Measurements from ENCODE around the gene ATF4. TPM values are rescaled to one million over a fixed set of nuclear protein-coding genes. Genes with fewer than 3 reads are reported as not detected.

Gene ATF4
- total and polyA plus RNA-seq, 2 of the 13 experiments (the other 11 are each of a cell fraction or from before 2014, with no cell fraction given), result 486 to 1,297 TPM

GRCh38 chr22:39545386-39546365 is 25.3 kb downstream of the ATF4 start (continued):
- TF ChIP-seq KIAA2018 (CRISPR knock-in tag; IDR thresholded peaks at IDR 0.05; ENCODE audit: borderline replicate concordance) (no peak), ZZZ3 (CRISPR knock-in tag; IDR thresholded peaks at IDR 0.05; ENCODE audit: borderline replicate concordance) (no peak), ZNF883 (CRISPR knock-in tag; IDR thresholded peaks at IDR 0.05; ENCODE audit: not compliant biosample characterization) (peak; percentile 53), ZSCAN21 (CRISPR knock-in tag; IDR thresholded peaks at IDR 0.05; ENCODE audit: borderline replicate concordance) (peak; percentile 60; the same call in 1 of the 2 replicates), TSC22D2 (CRISPR knock-in tag; IDR thresholded peaks at IDR 0.05; ENCODE audit: borderline replicate concordance) (peak; percentile 99), CERS6 (CRISPR knock-in tag; IDR thresholded peaks at IDR 0.05) (peak; percentile 76; the same call in 1 of the 2 replicates), ZNF121 (CRISPR knock-in tag; IDR thresholded peaks at IDR 0.05) (no peak), ZSCAN9 (CRISPR knock-in tag; IDR thresholded peaks at IDR 0.05; ENCODE audit: borderline replicate concordance) (peak; percentile 99), CENPT (CRISPR knock-in tag; IDR thresholded peaks at IDR 0.05; ENCODE audit: low read depth) (no peak), GATAD1 (CRISPR knock-in tag; IDR thresholded peaks at IDR 0.05) (peak; percentile 66), RARG (CRISPR knock-in tag; IDR thresholded peaks at IDR 0.05; ENCODE audit: low read depth) (no peak), MED1 (CRISPR knock-in tag; IDR thresholded peaks at IDR 0.05) (peak; percentile 60; the same call in 1 of the 2 replicates), ZNF781 (CRISPR knock-in tag; IDR thresholded peaks at IDR 0.05; ENCODE audit: borderline replicate concordance, not compliant biosample characterization) (peak; percentile 92), ZBTB1 (CRISPR knock-in tag; IDR thresholded peaks at IDR 0.05; ENCODE audit: borderline replicate concordance) (peak; percentile 87; the same call in 1 of the 2 replicates), ZFP36 (IDR thresholded peaks at IDR 0.05; ENCODE audit: borderline replicate concordance, low read depth, low read length, partially characterized antibody) (no peak), ZNF530 (CRISPR knock-in tag; IDR thresholded peaks at IDR 0.05; ENCODE audit: low read depth) (0 out of 2 replicates have a peak, but pooled peaks have one; percentile 58), ZNF264 (CRISPR knock-in tag; IDR thresholded peaks at IDR 0.05) (peak; percentile 93), RFX3 (CRISPR knock-in tag; IDR thresholded peaks at IDR 0.05) (no peak), ZNF773 (CRISPR knock-in tag; IDR thresholded peaks at IDR 0.05; ENCODE audit: borderline replicate concordance) (peak; percentile 96; the same call in 1 of the 2 replicates), YEATS2 (CRISPR knock-in tag; IDR thresholded peaks at IDR 0.05; ENCODE audit: borderline replicate concordance) (peak; percentile 68; the same call in 1 of the 2 replicates)

Measured in HepG2 (cell line).